ENCODE results near the gene MYH16.
"Not testable (repeated sequence)": the region's sequence is repeated elsewhere in the genome, so short reads cannot be mapped to it uniquely, and the experiment has no call there.

Gene MYH16

GRCh38 chr7:99260395-99260794 lies 12.2 kb upstream of the MYH16 start:
- DNase-seq: no peak

GRCh38 chr7:99261646-99262045 lies 11.0 kb upstream of the MYH16 start:
- no peak for DNase-seq

- DNase-seq: no peak
These were observed 6.7 kb upstream of the MYH16 start for GRCh38 chr7:99265848-99266480.

GRCh38 chr7:99267481-99267840 lies 5.2 kb upstream of the MYH16 start:
- no peak for DNase-seq

- DNase-seq: peak; percentile 19
These were observed 4.6 kb upstream of the MYH16 start for GRCh38 chr7:99267841-99268576.

GRCh38 chr7:99268577-99268908 lies 4.1 kb upstream of the MYH16 start:
- DNase-seq: no peak

- DNase-seq: peak; percentile 19
These were observed 1.9 kb upstream of the MYH16 start for GRCh38 chr7:99270702-99271101.

- DNase-seq: not testable (repeated sequence)
These were observed 922 bp downstream of the MYH16 start for GRCh38 chr7:99273561-99273960.

GRCh38 chr7:99274908-99275307 lies 2.3 kb downstream of the MYH16 start:
- not testable (repeated sequence) for DNase-seq

GRCh38 chr7:99275496-99275895 lies 2.9 kb downstream of the MYH16 start:
- DNase-seq: no peak

GRCh38 chr7:99278180-99278579 lies 5.5 kb downstream of the MYH16 start:
- no peak for DNase-seq

- not testable (repeated sequence) for DNase-seq
These were observed 11.5 kb downstream of the MYH16 start for GRCh38 chr7:99284165-99284564.

GRCh38 chr7:99287779-99288534 lies 15.3 kb downstream of the MYH16 start:
- no peak for DNase-seq

GRCh38 chr7:99289185-99289584 lies 16.5 kb downstream of the MYH16 start:
- DNase-seq: no peak

GRCh38 chr7:99290148-99290547 lies 17.5 kb downstream of the MYH16 start:
- not testable (repeated sequence) for DNase-seq

- peak; percentile 19 for DNase-seq
These were observed 18.5 kb downstream of the MYH16 start for GRCh38 chr7:99290980-99291607.

- DNase-seq: no peak
These were observed 19.5 kb downstream of the MYH16 start for GRCh38 chr7:99292127-99292526.

- no peak for DNase-seq
These were observed 20.5 kb downstream of the MYH16 start for GRCh38 chr7:99293167-99293566.

- DNase-seq: no peak
These were observed 21.0 kb downstream of the MYH16 start for GRCh38 chr7:99293650-99294049.

GRCh38 chr7:99296471-99296870 lies 23.8 kb downstream of the MYH16 start:
- no peak for DNase-seq

- DNase-seq: no peak
These were observed 28.9 kb downstream of the MYH16 start for GRCh38 chr7:99301496-99301895.

GRCh38 chr7:99305473-99306260 lies 33.0 kb downstream of the MYH16 start:
- DNase-seq: no peak
